CD4-positive, alpha-beta T cell treated with Interferon gamma for 1 hour (primary cell): ENCODE measurements around the gene PTOV1.

ENCODE experiments used
- DNase-seq: peaks from one replicate; pipeline ENCODE4 v3.0.0-alpha.2; 2020

PTOV1 gene

GRCh38 chr19:49845414-49845813 lies 5.5 kb upstream of the PTOV1 start:
- DNase-seq: no peak

GRCh38 chr19:49846408-49846807 lies 4.6 kb upstream of the PTOV1 start:
- no peak for DNase-seq

- no peak for DNase-seq
Measured at GRCh38 chr19:49847731-49848696, 2.9 kb upstream of the PTOV1 start.

- no peak for DNase-seq
Measured at GRCh38 chr19:49848938-49849337, 2.0 kb upstream of the PTOV1 start.

- DNase-seq: no peak
Measured at GRCh38 chr19:49849433-49850220, 1.3 kb upstream of the PTOV1 start.

- DNase-seq: no peak
Measured at GRCh38 chr19:49850221-49850486, 805 bp upstream of the PTOV1 start.

- peak; percentile 29 for DNase-seq
Measured at GRCh38 chr19:49851456-49852259, 699 bp downstream of the PTOV1 start.

- DNase-seq: no peak
Measured at GRCh38 chr19:49852631-49853126, 1.7 kb downstream of the PTOV1 start.

GRCh38 chr19:49853852-49854377 lies 3.0 kb downstream of the PTOV1 start:
- no peak for DNase-seq

GRCh38 chr19:49854378-49855263 lies 3.7 kb downstream of the PTOV1 start:
- DNase-seq: no peak

GRCh38 chr19:49855277-49855675 lies 4.3 kb downstream of the PTOV1 start:
- no peak for DNase-seq

- no peak for DNase-seq
Measured at GRCh38 chr19:49855676-49856573, 5.0 kb downstream of the PTOV1 start.

GRCh38 chr19:49856574-49857021 lies 5.6 kb downstream of the PTOV1 start:
- no peak for DNase-seq

- no peak for DNase-seq
Measured at GRCh38 chr19:49857061-49857837, 6.3 kb downstream of the PTOV1 start.

GRCh38 chr19:49857838-49858087 lies 6.8 kb downstream of the PTOV1 start:
- DNase-seq: no peak

GRCh38 chr19:49858088-49858985 lies 7.4 kb downstream of the PTOV1 start:
- DNase-seq: no peak

GRCh38 chr19:49859682-49860335 lies 8.8 kb downstream of the PTOV1 start:
- DNase-seq: no peak

- DNase-seq: no peak
Measured at GRCh38 chr19:49860336-49861102, 9.6 kb downstream of the PTOV1 start.
